ENCODE data around the gene HADH. TPM values are rescaled to one million over a fixed set of nuclear protein-coding genes. Genes with fewer than 3 reads are reported as not detected.
A peak's percentile ranks its signal among the peaks of the same experiment; 100 is the strongest.

The HADH gene
- total and polyA plus RNA-seq, 4 experiments from 2014 or later, result 20.0 to 41.8 (median 27.9) TPM

DNA sequence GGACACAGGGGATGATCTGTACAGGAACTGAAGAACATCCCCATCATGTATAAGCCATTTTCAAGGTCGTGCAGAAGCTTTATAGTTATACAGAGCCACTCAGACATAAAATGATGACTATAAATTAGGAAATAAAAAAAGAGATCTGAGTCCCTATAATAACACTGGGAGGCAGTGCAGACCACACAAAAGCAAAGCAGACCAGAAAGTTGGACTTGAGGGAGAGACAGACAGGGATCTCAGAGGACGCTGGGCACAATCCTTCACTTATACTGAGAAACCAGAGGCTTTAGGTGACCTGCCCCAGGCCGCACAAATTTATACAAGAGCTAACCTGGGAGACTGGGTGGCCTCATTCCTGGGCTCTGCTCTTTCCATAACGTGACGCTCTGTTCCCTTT lies 70.5 kb downstream of the HADH start:
- Mint-ChIP-seq H3K9me3 (no peaks in the 10 kb centered on the region), H3K4me3 (no peak overlapping the region)

DNA sequence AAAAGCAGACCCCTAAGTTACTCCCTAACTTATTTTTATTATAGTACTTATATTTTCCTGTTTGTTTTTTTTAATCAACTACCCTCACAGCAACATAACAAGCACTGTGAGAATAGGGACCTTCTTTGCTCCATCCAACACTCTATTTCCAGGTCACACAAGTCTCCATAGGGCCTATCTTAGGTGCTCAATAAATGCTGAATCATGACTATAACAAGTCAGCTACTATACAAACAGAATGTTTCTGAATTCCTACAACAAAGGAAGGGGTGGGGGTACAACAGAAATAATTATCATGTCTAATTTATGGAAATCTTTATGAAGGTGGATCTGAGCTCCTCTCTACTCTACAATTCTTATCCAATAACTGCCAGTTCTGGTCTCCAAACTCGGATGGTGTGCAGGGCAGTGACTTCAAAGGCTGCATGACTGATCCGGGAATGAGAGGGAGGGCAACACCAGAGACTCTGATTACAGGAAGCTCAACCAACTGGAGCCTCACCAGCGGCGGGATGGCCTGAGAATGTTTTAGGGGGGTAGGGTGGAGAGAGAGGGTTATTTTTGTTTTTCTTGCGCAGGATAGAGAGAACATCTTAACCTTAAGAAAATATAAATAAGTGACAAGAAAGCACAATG lies 71.1 kb downstream of the HADH start:
- no peaks in the 10 kb centered on the region for H3K9me3 ChIP-seq (ENCODE audit: control insufficient read depth in 1 of 2, low read length in 2 of 2)
- peaks cover 28 to 69% of the 10 kb centered on the region in 2 donors for H3K36me3 Mint-ChIP-seq
- peaks cover 24 to 52% (median 42%) of the 10 kb centered on the region in 4 donors for H3K4me1 Mint-ChIP-seq
- H3K27me3 ChIP-seq (ENCODE audit: insufficient read depth, low read length), result no peaks in the 10 kb centered on the region
- no peaks in the 10 kb centered on the region for H3K27me3 Mint-ChIP-seq
- ChIA-PET CTCF (ENCODE audit: partially characterized antibody) (interaction anchor here (1.1 to 5.3 kb wide), 7 partner anchors 7 to 512 kb away, joined by 3 to 36 read pairs (median 4); no protein-coding TSS in a partner anchor), POLR2A (ENCODE audit: partially characterized antibody) (interaction anchor here (1.0 to 1.6 kb wide), 3 partner anchors 12 to 467 kb away, joined by 3 to 4 read pairs (median 3); no protein-coding TSS in a partner anchor)
- no peak overlapping the region for H3K27ac ChIP-seq (ENCODE audit: low read depth, low read length)
- no peak overlapping the region for H3K4me3 ChIP-seq (ENCODE audit: low read length in 2 of 2)
- no peak overlapping the region for H3K4me3 Mint-ChIP-seq
- intact Hi-C loops (cut with micrococcal nuclease), result loop anchor here (1.0 kb wide), 1 partner anchor 511 kb away; no protein-coding TSS in a partner anchor
- peaks cover 55% of the 10 kb centered on the region for H3K36me3 ChIP-seq (ENCODE audit: insufficient read depth, low read length)
- no peaks in the 10 kb centered on the region for H3K9me3 Mint-ChIP-seq
- peaks cover 33% of the 10 kb centered on the region for H3K4me1 ChIP-seq (ENCODE audit: insufficient read depth, low read length)
- peak overlapping the region in 6 of 7 donors; percentile 53 to 74 (median 66) for H3K27ac Mint-ChIP-seq
- DNase-seq, result no peak

More for the DNA sequence above, 70.5 kb downstream of the HADH start:
- H3K27ac ChIP-seq (ENCODE audit: low read depth, low read length), result no peak overlapping the region
- Mint-ChIP-seq H3K36me3 (peaks cover 28 to 73% of the 10 kb centered on the region in 2 donors), H3K27me3 (no peaks in the 10 kb centered on the region), H3K27ac (peak overlapping the region in 4 of 7 donors; percentile 9 to 66 (median 34)), H3K4me1 (peaks cover 24 to 56% (median 45%) of the 10 kb centered on the region in 4 donors)
- CTCF ChIA-PET (ENCODE audit: partially characterized antibody), result interaction anchor here (1.0 to 5.3 kb wide), 8 partner anchors 8 to 513 kb away, joined by 3 to 36 read pairs (median 4); partner anchors contain the start of gene LEF1
- POLR2A ChIA-PET (ENCODE audit: partially characterized antibody), result interaction anchor here (1.1 to 1.6 kb wide), 3 partner anchors 12 to 111 kb away, joined by 3 to 4 read pairs (median 3); no protein-coding TSS in a partner anchor
- no peak overlapping the region for H3K4me3 ChIP-seq (ENCODE audit: low read length in 2 of 2)
- H3K27me3 ChIP-seq (ENCODE audit: insufficient read depth, low read length), result no peaks in the 10 kb centered on the region
- H3K4me1 ChIP-seq (ENCODE audit: insufficient read depth, low read length), result peaks cover 39% of the 10 kb centered on the region
- intact Hi-C loops (cut with micrococcal nuclease), result loop anchor here (1.0 kb wide), 1 partner anchor 512 kb away; no protein-coding TSS in a partner anchor
- H3K9me3 ChIP-seq (ENCODE audit: control insufficient read depth in 1 of 2, low read length in 2 of 2), result no peaks in the 10 kb centered on the region
- no peak for DNase-seq
- peaks cover 55% of the 10 kb centered on the region for H3K36me3 ChIP-seq (ENCODE audit: insufficient read depth, low read length)

DNA sequence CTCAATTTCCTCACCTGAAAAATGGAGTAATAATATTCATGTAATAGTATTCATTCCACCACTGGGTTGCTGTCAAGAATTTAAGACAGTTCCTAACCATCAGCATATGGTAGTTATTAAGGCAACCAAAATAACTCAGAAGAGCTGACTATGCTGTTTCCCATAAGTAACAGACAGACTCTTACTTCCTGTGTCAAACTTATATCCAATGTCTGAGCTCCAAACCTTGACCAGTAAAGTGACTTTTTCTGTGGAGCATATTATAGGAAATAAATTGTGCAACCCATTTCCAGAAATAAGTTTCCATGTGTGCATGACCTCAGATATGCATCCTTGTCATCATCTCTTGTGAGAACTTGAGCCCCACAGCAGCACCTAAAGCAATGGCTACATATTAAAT lies 78.8 kb downstream of the HADH start:
- Mint-ChIP-seq H3K4me1 (peaks cover 39 to 69% (median 52%) of the 10 kb centered on the region in 4 donors), H3K27ac (peak overlapping the region in 1 of 7 donors; percentile 52), H3K9me3 (no peaks in the 10 kb centered on the region), H3K4me3 (no peak overlapping the region), H3K27me3 (no peaks in the 10 kb centered on the region), H3K36me3 (peaks cover 35 to 70% of the 10 kb centered on the region in 2 donors)
- ChIA-PET CTCF (ENCODE audit: partially characterized antibody) (interaction anchor here (0.7 to 2.1 kb wide), 6 partner anchors 8 to 514 kb away, joined by 3 to 9 read pairs (median 4); no protein-coding TSS in a partner anchor), POLR2A (ENCODE audit: partially characterized antibody) (interaction anchor here (1.3 to 1.7 kb wide), 2 partner anchors 11 to 98 kb away, joined by 3 to 4 read pairs; no protein-coding TSS in a partner anchor)
- Histone ChIP-seq H3K27ac (ENCODE audit: low read depth, low read length) (no peak overlapping the region), H3K9me3 (ENCODE audit: control insufficient read depth in 1 of 2, low read length in 2 of 2) (no peaks in the 10 kb centered on the region), H3K27me3 (ENCODE audit: insufficient read depth, low read length) (no peaks in the 10 kb centered on the region), H3K4me3 (ENCODE audit: low read length in 2 of 2) (no peak overlapping the region), H3K36me3 (ENCODE audit: insufficient read depth, low read length) (peaks cover 24% of the 10 kb centered on the region), H3K4me1 (ENCODE audit: insufficient read depth, low read length) (peaks cover 52% of the 10 kb centered on the region)
- intact Hi-C loops (cut with micrococcal nuclease), result no loop called here
- DNase-seq, result no peak

DNA sequence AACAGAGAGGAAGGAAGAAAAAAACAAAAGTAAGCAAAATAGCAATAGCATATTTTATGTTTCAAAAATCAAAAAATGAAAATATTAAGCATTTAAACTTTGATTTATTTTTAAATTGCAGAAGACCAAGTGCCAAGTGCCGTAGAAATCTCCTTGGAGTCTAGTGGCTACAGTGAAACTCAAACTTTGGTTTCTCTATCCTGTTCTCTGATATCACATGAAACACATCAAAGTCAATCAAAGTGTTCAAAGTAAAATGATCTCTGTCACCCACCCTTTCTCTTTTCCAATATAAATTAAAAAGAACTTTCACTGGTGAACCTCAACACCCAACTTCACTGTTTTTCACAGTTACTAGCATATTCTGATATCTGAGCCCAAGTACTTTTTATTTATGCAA lies 81.1 kb downstream of the HADH start:
- H3K4me3 Mint-ChIP-seq, result peak overlapping the region in 6 of 8 donors; percentile 10 to 68 (median 50)
- ChIA-PET POLR2A (ENCODE audit: partially characterized antibody) (no interaction called here), CTCF (ENCODE audit: partially characterized antibody) (interaction anchor here (0.6 to 3.2 kb wide), 3 partner anchors 10 to 114 kb away, joined by 3 to 9 read pairs (median 3); no protein-coding TSS in a partner anchor)
- Histone ChIP-seq H3K27ac (ENCODE audit: low read depth, low read length) (peak overlapping the region; percentile 53), H3K27me3 (ENCODE audit: insufficient read depth, low read length) (no peaks in the 10 kb centered on the region), H3K36me3 (ENCODE audit: insufficient read depth, low read length) (peaks cover 28% of the 10 kb centered on the region), H3K9me3 (ENCODE audit: control insufficient read depth in 1 of 2, low read length in 2 of 2) (no peaks in the 10 kb centered on the region), H3K4me1 (ENCODE audit: insufficient read depth, low read length) (peaks cover 62% of the 10 kb centered on the region), H3K4me3 (ENCODE audit: low read length in 2 of 2) (no peak overlapping the region)
- no peak for DNase-seq
- peaks cover 40 to 79% (median 61%) of the 10 kb centered on the region in 4 donors for H3K4me1 Mint-ChIP-seq
- peak overlapping the region in 5 of 7 donors; percentile 64 to 94 (median 82) for H3K27ac Mint-ChIP-seq
- no peaks in the 10 kb centered on the region for H3K9me3 Mint-ChIP-seq
- H3K36me3 Mint-ChIP-seq, result peaks cover 47 to 74% of the 10 kb centered on the region in 2 donors
- intact Hi-C loops (cut with micrococcal nuclease), result loop anchor here (2.0 to 5.0 kb wide), 3 partner anchors 18 to 42 kb away; no protein-coding TSS in a partner anchor
- H3K27me3 Mint-ChIP-seq, result no peaks in the 10 kb centered on the region

DNA sequence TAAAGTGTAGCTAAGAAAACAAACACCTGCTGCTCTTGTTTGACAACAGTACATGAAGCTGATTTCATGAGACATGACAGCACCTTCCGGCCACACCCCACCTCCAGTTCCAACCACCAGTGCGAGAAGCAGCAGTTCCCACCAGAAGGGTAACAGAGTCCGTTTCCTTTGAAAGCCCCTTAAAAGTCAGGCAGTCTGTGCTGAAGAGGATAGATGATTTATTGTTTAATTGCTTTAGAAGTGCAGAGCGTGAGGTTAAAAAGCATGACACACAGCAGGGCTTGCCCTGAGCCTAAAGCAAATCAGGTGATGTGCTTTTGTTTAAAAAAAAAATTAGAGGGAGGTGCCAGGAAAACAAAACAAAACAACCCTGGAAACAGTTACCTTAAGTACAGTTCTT lies 82.6 kb downstream of the HADH start:
- CTCF ChIA-PET (ENCODE audit: partially characterized antibody), result interaction anchor here (1.0 to 3.2 kb wide), 8 partner anchors 19 to 500 kb away, joined by 3 to 9 read pairs (median 6); no protein-coding TSS in a partner anchor
- Mint-ChIP-seq H3K27ac (peak overlapping the region; percentile 79 to 95 (median 94)), H3K4me1 (peaks cover 36 to 74% (median 59%) of the 10 kb centered on the region in 4 donors), H3K4me3 (peak overlapping the region in 7 of 8 donors; percentile 57 to 83 (median 78)), H3K27me3 (no peaks in the 10 kb centered on the region), H3K36me3 (peaks cover 42 to 65% of the 10 kb centered on the region in 2 donors), H3K9me3 (no peaks in the 10 kb centered on the region)
- H3K27ac ChIP-seq (ENCODE audit: low read depth, low read length), result peak overlapping the region; percentile 53
- intact Hi-C loops (cut with micrococcal nuclease), result loop anchor here (2.0 to 5.0 kb wide), 3 partner anchors 35 to 95 kb away; no protein-coding TSS in a partner anchor
- H3K36me3 ChIP-seq (ENCODE audit: insufficient read depth, low read length), result peaks cover 28% of the 10 kb centered on the region
- no peaks in the 10 kb centered on the region for H3K27me3 ChIP-seq (ENCODE audit: insufficient read depth, low read length)
- peak; percentile 58 to 87 (median 69) for DNase-seq
- H3K4me3 ChIP-seq (ENCODE audit: low read length in 2 of 2), result no peak overlapping the region
- H3K4me1 ChIP-seq (ENCODE audit: insufficient read depth, low read length), result peaks cover 58% of the 10 kb centered on the region
- POLR2A ChIA-PET (ENCODE audit: partially characterized antibody), result interaction anchor here (1.0 to 2.6 kb wide), 9 partner anchors 8 to 100 kb away, joined by 3 to 14 read pairs (median 5); partner anchors contain the start of gene LEF1
- H3K9me3 ChIP-seq (ENCODE audit: control insufficient read depth in 1 of 2, low read length in 2 of 2), result no peaks in the 10 kb centered on the region

DNA sequence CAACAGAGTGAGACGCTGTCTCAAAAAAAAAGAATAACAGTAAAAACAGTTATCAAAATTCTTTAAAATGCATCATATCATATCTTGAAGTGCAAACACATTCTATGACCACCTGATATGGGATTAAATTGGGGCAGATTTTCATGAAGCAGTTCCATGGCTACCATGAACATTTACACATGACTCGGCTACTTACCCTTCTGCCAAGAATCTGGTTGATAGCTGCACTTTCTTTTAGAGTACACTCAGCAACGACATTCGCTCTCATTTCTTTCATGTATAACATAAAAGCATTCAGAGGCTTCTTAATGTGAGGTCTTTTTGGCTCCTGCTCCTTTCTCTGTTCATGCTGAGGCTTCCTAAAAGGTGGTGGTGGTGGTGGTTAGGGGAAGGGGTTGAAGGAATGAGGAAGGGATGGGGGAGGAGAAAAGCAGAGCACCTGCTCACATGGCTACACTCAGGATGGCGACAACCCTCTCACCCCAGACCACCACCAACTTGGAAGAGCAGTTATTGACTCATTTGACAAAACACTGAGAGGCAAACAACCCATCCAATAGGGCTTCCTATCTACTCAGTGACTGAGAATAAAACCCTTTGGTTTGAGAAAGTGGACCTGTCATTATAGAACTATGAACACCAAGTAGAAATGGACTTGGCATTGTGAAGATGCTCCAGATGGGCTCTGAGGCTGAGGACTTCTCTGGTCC lies 88.5 kb downstream of the HADH start:
- peaks cover 51% of the 10 kb centered on the region for H3K4me1 ChIP-seq (ENCODE audit: insufficient read depth, low read length)
- Mint-ChIP-seq H3K27me3 (no peaks in the 10 kb centered on the region), H3K36me3 (peaks cover 50 to 66% of the 10 kb centered on the region in 2 donors), H3K4me3 (no peak overlapping the region), H3K9me3 (no peaks in the 10 kb centered on the region), H3K27ac (peak overlapping the region; percentile 30 to 81 (median 66)), H3K4me1 (peaks cover 33 to 66% (median 55%) of the 10 kb centered on the region in 4 donors)
- DNase-seq, result no peak
- ChIA-PET POLR2A (ENCODE audit: partially characterized antibody) (interaction anchor here (0.6 to 1.2 kb wide), 3 partner anchors 10 to 82 kb away, joined by 3 to 4 read pairs (median 3); no protein-coding TSS in a partner anchor), CTCF (ENCODE audit: partially characterized antibody) (interaction anchor here (1.4 kb wide), 1 partner anchor 59 kb away, joined by 3 read pairs; no protein-coding TSS in a partner anchor)
- H3K36me3 ChIP-seq (ENCODE audit: insufficient read depth, low read length), result peaks cover 55% of the 10 kb centered on the region
- intact Hi-C loops (cut with micrococcal nuclease), result no loop called here
- H3K27me3 ChIP-seq (ENCODE audit: insufficient read depth, low read length), result no peaks in the 10 kb centered on the region
- no peak overlapping the region for H3K4me3 ChIP-seq (ENCODE audit: low read length in 2 of 2)
- H3K27ac ChIP-seq (ENCODE audit: low read depth, low read length), result no peak overlapping the region
- no peaks in the 10 kb centered on the region for H3K9me3 ChIP-seq (ENCODE audit: control insufficient read depth in 1 of 2, low read length in 2 of 2)

Measured in CD4-positive, alpha-beta memory T cell (primary cell).